NCI-H510A (cell line): Measurements from ENCODE around the gene EXOC5.

Source experiments
- DNase-seq: peaks from one replicate; lab custom pipeline; 2025; lab: John Stamatoyannopoulos, UW

EXOC5 gene

GRCh38 chr14:57168138-57168679, 100.5 kb downstream of the EXOC5 start:
- no peak for DNase-seq

- no peak for DNase-seq
Observed at GRCh38 chr14:57161583-57162234, 107.0 kb downstream of the EXOC5 start.

GRCh38 chr14:57160333-57160732, 108.4 kb downstream of the EXOC5 start:
- DNase-seq = no peak

GRCh38 chr14:57153286-57153685, 115.4 kb downstream of the EXOC5 start:
- DNase-seq = no peak
